NCI-H2196 treated with DMSO at 0.1 percent for 48 hours (cell line): ENCODE data around the gene MAPKAPK5.
"Not testable (repeated sequence)": the region's sequence is repeated elsewhere in the genome, so short reads cannot be mapped to it uniquely, and the experiment has no call there.

Experiments
- DNase-seq: peaks from one replicate; lab custom pipeline; 2025; ENCODE audit not compliant: unreplicated experiment; lab: John Stamatoyannopoulos, UW

The MAPKAPK5 gene

DNA sequence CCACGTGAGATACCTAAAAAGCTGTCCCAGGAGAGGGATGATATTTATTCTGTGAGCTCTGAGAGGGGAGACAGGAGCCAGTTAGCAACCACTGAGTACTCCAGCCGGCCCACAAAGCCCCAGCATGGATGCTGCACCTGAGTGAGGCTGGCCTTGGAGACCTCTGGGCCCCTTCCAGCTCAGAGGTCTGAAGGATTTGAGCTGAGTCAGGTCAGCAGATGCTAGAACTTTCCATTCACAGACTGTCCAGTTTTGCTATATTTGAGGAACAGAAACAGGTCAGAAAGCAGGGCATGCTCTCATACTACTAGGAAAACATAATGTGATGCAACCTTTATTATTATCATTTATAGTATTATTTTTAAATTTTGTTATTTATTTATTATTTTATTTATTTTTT, 15.0 kb upstream of the MAPKAPK5 start:
- DNase-seq = no peak

DNA sequence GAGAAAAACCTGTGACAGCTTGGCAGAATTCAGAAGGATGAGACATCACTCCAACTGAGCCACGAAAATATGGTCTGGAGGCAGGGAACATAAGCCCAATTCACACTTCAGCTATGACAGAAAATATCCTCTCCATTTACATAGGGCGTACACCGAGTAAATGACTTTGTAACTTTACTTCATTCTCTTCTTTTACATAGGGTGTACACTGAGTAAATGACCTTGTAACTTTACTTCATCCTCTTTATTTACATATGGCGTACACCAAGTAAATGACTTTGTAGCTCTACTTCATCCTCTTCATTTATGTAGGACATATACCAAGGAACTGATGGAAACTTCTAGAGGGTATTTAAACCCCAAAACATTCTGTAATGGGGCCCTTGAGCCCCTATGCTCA, 14.1 kb upstream of the MAPKAPK5 start:
- no peak for DNase-seq

DNA sequence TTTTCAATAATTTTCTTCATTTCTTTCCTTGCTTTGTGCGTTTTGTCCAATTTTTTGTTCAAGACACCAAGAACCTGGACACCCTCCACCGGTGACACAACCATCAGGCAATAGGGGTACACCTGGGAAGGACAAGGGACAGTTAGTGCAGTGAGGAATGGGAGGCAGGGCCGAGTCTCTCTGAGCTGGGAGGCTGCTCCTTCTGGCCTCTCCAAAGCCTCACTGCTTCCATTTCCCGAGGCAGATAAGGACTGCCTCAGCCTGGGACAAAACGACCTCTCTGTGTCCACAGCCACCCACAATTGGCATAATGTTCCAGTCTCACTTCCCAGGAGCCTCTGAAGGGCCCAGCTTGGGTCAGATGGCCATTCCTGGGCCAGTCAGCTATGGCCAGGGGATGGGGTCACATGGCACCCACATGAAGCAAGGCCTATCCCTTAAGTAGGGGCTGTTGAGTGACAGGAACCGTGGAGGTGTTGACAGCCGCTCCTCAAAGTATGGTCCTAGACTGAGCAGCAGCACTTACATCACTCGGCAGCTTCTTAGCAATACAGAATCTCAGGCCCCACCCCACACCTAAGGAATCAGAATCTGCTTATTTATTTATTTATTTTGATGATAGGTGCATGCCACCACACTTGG, 13.6 kb upstream of the MAPKAPK5 start:
- no peak for DNase-seq

DNA sequence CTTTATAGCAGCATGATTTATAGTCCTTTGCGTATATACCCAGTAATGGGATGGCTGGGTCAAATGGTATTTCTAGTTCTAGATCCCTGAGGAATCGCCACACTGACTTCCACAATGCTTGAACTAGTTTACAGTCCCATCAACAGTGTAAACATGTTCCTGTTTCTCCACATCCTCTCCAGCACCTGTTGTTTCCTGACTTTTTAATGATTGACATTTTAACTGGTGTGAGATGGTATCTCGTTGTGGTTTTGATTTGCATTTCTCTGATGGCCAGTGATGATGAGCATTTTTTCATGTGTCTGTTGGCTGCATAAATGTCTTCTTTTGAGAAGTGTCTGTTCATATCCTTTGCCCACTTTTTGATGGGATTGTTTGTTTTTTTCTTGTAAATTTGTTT, 12.4 kb upstream of the MAPKAPK5 start:
- not testable (repeated sequence) for DNase-seq

DNA sequence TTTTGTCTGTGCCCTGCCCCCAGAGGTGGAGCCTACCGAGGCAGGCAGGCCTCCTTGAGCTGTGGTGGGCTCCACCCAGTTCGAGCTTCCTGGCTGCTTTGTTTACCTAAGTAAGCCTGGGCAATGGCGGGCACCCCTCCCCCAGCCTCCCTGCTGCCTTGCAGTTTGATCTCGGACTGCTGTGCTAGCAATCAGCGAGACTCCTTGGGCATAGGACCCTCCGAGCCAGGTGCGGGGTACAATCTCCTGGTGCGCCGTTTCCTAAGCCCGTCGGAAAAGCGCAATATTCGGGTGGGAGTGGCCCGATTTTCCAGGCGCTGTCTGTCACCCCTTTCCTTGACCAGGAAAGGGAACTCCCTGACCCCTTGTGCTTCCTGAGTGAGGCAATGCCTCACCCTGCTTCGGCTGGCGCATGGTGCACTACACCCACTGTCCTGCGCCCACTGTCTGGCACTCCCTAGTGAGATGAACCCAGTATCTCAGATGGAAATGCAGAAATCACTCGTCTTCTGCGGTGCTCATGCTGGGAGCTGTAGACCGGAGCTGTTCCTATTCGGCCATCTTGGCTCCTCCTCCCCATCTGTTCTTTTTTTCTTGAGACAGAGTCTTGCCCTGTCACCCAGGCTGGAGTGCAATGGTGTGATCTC, 7.2 kb upstream of the MAPKAPK5 start:
- not testable (repeated sequence) for DNase-seq

DNA sequence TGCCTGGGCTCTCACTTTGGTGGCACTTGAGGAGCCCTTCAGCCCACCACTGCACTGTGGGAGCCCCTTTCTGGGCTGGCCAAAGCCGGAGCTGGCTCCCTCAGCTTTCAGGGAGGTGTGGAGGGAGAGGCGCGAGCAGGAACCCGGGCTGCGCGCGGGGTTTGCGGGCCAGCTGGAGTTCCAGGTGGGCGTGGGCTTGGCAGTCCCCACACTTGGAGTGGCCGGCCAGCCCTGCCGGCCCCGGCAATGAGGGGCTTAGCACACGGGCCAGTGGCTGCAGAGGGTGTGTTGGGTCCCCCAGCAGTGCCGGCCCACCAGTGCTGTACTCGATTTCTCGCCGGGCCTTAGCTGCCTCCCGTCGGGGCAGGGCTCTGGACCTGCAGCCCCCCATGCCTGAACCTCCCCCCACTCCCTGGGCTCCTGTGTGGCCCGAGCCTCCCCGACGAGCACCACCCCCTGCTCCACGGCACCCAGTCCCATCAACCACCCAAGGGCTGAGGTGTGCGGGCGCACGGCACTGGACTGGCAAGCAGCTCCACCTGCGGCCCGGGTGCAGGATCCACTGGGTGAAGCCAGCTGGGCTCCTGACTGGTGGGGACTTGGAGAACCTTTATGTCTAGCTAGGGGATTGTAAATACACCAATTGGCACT, 6.4 kb upstream of the MAPKAPK5 start:
- not testable (repeated sequence) for DNase-seq

DNA sequence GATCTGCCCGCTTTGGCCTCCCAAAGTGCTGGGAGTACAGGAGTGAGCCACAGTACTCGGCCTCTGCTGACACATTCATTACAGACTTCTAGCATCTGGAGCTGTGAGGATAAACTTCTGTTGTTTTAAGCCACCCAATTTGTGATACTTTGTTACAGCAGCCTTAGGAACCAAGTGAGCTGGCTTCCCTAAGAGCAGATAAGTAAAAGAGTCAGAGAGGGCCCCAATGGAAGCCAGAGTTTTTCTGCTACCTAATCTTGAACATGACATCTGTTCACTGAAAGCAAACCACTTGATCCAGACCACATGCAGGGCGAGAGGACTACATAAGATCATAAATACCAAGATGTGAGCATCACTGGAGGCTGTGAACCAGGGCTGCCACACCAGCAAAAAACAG, 3.7 kb upstream of the MAPKAPK5 start:
- DNase-seq = no peak

DNA sequence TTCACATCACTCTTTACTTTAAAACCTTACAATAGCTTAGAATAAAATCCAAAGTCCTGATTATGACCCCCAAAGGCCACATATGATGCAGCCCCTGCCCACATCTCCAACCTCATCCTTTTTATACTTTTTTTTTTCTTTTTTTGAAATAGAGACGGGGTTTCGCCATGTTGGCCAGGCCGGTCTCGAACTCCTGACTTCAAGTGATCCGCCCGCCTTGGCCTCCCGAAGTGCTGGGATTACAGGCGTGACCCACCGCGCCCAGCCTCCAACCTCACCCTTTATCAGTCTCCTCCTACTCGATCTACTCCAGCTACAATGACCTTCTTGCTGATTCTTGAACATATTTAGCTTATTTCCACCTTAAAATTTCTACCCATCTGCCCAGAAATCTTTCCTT, 1.2 kb upstream of the MAPKAPK5 start:
- no peak for DNase-seq

DNA sequence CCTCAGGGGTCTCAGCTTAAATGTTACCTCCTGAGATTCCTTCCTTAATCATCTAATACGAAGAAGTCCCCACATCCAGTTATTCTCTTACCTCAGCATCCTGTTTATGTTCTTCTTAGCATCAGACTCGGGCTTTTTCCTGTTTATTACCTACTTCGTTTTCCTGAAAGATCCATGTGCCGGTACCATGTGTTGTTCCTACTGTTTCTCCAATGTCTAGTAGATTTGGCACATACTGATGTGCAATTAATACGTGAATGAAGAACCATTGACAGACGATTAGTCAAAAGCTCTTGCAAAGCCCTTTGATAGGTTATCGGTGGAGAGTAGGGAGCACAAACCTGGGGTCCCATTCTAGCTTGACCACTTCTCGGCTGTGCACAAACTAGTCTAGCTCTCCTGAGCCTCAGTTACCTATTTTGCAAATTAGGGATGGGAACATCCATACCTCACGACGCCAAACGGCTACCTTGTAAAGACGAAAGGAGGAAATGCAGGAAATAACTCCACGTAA, 735 bp upstream of the MAPKAPK5 start:
- DNase-seq = no peak

DNA sequence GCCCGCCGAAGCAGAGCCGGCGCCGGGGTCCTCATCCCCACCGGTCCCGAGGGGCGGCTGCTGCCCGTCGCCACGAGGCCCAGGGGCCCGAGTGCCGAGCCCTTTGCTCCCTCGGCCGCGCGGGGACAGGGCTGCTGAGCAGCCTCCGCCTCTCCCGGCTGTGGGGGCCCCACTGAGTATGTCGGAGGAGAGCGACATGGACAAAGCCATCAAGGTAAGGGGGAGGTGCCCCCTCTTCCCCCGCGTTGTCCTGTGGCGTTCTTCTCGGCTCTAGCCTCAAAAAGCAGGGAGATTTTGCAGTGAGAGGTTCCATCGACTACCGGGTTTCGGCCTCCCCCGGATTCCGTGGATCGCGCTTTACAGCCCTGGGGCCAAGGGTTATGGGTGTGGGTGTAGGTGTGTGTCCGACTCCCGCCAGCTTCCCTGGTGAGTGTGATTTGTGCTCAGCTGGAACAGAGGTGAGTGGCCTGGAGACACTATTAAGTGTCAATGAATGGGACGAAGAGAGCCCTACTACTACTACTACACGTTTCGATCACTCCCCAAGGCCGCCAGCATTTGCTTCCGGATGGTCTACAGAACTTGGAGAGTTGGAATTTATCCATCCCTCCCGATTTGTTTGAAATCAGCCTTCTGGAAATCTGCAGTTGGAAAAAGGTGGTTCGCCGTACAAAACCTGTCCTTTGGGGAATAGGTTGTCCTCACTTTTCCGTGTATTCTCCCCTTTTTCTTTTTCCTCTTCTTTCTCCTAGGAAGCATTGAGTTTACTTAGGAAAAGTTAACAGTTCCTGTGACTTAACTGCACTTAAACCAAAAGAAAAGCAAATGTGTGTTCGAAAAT, 748 bp downstream of the MAPKAPK5 start:
- no peak for DNase-seq

DNA sequence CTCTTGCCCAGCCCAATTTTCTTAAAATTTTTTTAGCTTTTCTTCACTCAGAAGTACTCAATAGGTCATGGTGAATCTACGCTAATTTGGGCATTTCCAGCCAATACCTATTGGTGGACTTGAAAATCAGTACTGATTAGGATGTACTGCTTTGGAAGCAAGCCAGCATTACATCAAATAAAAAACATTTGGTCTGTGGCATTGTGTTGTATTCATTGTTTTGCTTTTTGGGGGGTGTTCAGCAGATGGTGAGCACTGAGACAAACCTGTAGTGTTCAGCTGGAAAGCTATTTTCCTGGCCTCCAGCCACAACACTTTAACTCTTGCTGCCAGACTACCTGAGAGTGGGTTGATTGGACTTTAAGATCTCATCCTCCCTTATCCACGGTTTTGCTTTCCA, 4.0 kb downstream of the MAPKAPK5 start:
- no peak for DNase-seq

DNA sequence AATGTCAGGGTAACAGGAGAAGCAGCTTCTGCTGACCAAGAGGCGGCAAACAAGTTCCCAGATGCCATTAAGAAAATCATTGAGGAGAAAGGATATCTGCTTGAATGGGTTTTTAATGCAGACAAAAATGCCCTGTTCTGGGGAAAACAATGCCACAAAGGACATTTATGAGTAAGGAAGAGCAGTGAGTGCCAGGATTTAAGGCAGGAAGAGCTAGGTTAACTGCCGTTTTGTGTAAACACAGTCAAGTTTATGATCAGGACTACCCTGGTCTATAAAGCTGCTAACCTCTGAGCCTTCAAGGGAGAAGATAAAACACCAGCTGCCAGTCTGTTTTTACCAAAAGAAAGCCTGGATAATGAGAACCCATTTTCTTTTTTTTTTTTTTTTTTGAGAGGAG, 8.5 kb downstream of the MAPKAPK5 start:
- no peak for DNase-seq

DNA sequence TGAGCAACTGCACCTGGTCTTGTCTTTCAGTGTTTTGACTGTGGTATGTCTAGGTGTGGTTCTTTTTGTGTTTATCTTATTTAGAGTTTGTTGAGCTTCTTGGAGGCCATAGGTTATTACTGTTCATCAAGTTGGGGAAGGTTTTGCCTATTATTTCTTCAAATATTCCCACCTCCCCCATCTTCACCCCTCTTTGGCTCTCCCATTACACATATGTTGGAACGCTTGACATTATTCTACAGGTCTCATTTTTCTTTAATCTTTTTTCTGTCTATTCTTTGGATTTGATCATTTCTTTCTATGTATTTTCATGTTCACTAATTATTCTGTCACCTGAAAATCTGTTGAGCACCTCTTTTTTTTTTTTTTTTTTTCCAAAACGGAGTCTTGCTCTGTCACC, 16.2 kb downstream of the MAPKAPK5 start:
- no peak for DNase-seq

DNA sequence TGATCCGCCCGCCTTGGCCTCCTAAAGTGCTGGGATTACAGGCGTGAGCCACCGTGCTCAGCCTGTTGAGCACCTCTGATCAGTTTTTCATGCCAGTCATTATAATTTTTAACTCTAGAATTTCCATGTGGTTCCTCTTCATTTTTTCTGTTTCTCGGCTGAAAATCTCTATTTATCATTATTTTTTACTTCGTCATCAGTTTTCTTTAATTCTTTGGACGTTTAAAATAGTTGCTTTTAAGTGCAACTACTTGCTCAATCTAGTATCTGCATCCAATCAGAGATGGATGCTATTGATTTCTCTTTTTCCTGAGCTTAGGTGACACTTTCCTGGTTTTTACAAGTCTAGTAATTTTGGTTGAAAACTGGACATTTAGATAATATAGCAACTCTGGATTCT, 16.8 kb downstream of the MAPKAPK5 start:
- no peak for DNase-seq

DNA sequence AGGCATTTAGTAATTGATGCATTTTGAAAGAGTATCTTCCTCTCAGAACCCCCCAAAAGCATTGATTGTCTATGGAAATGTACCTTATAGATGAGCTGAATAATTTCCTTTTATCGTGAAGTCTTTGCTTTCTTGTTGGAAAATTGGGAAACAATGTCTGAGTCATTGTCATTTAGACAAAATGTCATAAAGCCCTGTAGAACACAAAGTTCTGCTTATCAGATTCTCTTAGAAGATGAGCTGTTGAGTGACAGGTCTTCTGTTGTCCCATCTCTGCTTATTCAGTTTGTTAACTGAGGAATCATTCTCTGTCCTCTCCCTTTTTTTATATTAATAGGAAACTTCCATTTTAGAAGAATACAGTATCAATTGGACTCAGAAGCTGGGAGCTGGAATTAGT, 22.9 kb downstream of the MAPKAPK5 start:
- DNase-seq = no peak

DNA sequence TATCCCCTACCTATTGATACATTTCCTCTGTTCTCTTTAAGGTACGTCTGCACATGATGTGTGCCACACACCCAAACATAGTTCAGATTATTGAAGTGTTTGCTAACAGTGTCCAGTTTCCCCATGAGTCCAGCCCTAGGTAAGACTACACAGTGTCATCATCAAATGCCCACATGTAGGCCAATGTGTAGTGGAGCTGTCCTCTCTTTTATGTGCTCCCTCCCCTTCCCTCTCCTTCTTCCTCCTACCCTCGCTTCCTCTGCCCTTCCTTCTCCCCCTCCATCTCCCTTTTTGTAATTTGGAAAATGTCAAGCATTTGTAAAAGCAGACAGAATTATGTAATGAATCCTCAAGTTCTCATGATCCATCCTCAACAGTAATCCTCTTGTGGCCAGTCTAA, 25.5 kb downstream of the MAPKAPK5 start:
- no peak for DNase-seq

DNA sequence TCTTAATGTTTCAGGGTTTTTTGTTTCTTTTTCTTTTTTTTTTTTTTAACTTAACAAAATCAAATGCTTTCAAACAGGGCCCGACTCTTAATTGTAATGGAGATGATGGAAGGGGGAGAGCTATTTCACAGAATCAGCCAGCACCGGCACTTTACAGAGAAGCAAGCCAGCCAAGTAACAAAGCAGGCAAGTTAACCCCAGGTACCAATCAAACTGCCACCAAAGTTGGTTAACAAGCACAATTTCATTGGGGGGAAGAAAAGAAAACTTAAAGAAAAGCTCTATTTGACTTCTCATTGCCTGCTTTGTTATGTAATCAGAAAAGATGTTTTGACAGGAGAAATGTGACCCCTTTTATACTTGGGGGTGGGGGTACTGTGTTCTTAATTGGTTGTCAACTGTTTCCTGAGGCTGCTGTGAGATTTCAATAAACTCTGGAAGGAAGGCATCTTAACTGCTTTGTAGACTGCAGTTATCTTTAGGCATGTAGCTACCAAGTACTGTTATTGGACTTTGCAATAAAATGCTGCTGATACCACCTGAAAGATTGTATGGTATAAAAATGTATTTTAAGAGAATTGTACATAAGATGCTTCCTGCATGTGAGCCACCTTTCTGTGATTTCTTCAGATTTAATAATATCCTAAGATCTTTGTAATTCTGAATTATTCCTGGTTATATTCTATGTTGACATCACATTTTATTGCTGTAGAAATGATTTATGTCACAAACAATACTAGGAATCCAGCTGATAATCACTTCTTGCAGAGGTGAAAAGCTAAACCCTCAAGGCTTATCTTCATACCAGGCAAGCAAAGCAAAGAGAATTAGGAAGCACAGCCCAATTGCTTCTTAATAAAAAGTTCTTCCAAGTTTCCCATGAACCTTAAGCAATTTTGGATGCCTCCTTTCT, 26.9 kb downstream of the MAPKAPK5 start:
- no peak for DNase-seq

DNA sequence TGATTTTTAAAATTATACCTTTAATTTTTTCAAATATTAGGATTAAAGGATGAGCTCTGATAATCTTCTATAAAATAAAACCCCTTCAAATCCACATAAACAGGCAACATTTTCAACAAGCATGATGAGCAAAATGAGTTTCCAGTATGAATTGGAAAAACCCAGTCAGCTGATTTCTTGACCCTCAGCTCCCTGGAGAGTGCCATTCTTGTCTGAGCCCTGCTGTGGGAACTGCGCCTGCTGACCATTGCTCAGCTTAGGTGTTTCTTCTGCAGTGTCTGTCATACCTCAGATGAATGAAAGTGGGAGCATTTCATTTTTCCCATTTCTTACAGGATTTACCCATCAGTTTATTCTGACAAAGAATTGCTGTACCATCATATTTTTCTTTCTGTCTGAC, 27.6 kb downstream of the MAPKAPK5 start:
- no peak for DNase-seq

DNA sequence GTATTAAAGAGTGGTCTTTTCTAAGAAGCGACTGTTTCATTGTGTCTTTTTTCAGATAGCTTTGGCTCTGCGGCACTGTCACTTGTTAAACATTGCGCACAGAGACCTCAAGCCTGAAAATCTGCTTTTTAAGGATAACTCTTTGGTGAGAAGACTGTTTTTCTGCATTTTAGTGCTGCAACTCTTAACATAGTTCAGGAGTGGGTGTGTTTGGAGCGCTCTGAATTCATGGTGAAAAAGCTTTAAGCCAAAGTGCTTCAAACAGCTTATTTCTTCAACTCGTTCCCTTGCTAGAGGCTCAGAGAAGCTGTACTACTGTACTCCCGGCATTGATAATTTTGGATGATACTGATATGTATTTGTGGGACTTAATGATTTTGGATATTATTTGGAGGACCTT, 28.2 kb downstream of the MAPKAPK5 start:
- DNase-seq = no peak

DNA sequence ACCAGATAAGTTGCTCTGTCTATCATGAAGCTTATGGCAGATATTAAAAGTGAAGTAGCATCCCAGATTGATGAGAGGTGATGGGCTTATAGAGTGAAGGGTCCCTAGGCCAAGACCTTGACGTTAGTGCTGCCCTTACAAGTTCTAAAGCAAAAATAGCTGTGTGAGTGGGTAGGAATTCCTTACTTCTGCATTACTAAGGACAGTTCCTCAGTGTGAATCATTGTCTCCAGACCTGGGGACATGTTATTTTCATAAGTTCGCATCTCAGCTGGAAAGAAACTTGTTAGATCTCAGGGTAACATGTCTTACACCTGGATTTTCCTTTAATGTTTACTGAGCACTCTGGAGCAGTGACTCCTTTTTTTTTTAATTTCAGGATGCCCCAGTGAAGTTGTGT, 28.7 kb downstream of the MAPKAPK5 start:
- DNase-seq = no peak
